Skeletal muscle cell (primary cell): Measurements from ENCODE around the gene TRIM2.

Experiments
- DNase-seq: peaks from one replicate; pipeline ENCODE4 v3.0.0-alpha.2; 2010; ENCODE audit warnings: low read depth
- H3K4me3 ChIP-seq: 2 replicates; pipeline ENCODE4 v1.5.1; 2011; ENCODE audit warnings: low read depth, mild to moderate bottlenecking, control low read depth, low read length, moderate library complexity

The TRIM2 gene

DNA sequence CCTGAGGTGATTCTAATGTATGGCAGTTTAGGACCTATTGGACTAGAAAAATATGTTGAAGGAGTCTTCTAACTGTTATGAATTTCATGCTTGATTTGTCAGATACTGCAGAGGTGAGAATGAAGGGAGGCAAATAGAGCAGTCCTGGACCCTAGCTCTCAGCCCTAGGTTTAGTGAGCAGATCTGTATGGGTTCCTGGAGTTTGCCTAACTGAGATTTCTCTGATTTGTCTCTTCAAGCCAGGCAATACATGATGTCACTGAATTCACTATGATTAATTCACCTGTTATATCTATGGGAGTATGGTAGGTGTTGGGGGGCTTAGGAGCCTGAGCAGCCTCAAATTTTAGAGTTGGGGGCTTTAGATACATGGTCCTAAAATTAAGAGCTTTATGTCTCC lies 142.9 kb downstream of the TRIM2 start:
- DNase-seq: no peak
- no peak overlapping the region for H3K4me3 ChIP-seq

GRCh38 chr4:153348006-153348405 lies 143.8 kb downstream of the TRIM2 start:
- no peak overlapping the region for H3K4me3 ChIP-seq
- no peak for DNase-seq

- no peak overlapping the region for H3K4me3 ChIP-seq
- no peak for DNase-seq
These were observed 145.1 kb downstream of the TRIM2 start for GRCh38 chr4:153349206-153349805.

DNA sequence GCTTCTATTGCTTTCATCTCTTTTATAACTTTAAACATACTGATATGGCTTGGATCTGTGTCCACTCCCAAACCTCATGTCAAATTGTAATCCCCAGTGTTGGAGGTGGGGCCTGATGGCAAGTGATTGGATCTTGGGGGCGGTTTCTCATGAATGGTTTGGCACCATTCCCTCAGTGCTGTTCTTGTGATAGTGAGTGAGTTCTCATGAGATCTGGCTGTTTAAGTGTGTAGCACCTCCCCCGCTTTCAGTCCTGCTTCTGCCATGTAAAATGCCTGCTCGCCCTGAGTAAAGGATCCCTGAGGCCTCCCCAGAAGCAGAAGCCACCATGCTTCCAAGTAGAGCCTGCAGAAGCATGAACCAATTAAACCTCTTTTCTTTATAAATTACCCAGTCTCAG lies 157.9 kb downstream of the TRIM2 start:
- no peak for DNase-seq
- H3K4me3 ChIP-seq: no peak overlapping the region

DNA sequence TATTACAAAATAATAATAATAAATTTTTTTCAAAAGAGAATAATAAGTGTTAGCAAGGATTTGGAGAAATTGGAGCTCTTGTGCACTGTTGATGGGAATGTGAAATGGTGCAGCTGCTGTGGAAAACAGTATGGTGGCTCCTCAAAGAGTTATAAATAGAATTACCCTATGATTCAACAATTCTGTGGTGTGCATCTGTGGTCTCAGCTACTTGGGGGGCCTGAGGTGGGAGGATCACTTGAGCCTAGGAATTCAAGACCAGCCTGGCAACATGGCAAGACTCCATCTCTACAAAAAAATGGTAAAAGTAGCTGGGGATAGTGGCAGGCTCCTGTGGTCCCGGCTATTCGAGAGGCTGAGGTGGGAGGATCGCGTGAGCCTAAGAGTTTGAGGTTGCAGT lies 159.8 kb downstream of the TRIM2 start:
- DNase-seq: no peak
- H3K4me3 ChIP-seq: no peak overlapping the region

GRCh38 chr4:153365003-153365402 lies 160.8 kb downstream of the TRIM2 start:
- H3K4me3 ChIP-seq: no peak overlapping the region
- no peak for DNase-seq

DNA sequence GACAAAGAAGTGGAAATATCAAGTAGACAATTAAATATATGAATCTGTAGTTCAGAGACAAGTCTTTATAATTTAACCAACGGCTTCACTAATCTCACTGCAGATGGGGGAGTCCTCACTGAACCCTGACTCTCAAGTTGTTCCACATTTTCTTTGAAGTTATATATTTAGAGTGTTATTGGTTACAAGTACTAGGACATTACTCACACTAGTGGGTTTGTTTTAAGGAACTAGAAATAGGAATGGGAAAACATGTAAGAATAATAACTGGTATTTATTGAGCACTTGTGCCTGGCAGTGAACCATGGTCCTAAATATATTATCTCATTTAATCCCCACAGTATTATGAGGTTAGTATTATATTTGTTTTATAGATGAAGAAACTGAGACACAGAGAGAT lies 162.2 kb downstream of the TRIM2 start:
- no peak overlapping the region for H3K4me3 ChIP-seq
- no peak for DNase-seq

DNA sequence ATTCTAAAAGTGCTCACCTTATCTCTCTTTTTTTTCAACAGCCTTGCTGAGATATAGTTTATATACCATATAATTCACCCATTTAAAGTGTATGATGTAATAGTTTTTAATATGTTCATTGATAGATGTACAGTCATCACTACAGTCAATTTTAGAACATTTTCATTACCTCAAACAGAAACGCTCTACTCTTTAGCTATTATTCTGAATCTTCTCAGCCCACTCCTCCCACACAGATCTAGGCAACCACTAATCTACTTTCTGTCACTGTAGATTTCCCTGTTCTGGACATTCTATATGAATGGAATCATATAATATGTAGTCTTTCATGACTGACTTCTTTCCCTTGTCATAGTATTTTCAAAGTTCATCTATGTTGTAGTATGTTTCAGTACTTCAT lies 162.8 kb downstream of the TRIM2 start:
- DNase-seq: no peak
- H3K4me3 ChIP-seq: no peak overlapping the region

DNA sequence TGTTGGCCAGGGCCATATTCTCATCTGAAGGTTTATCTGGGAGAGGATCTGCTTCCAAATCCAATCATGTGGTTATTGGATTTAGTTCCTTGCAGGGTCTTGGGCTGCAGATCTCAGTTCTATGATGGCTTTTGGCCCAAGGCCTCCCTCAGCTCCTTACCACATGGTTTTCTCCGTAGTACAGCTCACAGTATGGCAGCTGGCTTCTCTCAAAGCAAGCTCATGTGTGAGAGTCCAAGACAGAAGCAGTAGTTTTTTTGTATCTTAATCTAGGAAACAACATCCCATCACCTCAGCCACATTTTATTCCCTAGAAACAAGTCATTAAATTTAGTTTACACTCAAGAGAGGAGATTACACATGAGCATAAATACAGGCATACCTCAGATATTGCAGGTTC lies 164.8 kb downstream of the TRIM2 start:
- no peak for DNase-seq
- H3K4me3 ChIP-seq: no peak overlapping the region

DNA sequence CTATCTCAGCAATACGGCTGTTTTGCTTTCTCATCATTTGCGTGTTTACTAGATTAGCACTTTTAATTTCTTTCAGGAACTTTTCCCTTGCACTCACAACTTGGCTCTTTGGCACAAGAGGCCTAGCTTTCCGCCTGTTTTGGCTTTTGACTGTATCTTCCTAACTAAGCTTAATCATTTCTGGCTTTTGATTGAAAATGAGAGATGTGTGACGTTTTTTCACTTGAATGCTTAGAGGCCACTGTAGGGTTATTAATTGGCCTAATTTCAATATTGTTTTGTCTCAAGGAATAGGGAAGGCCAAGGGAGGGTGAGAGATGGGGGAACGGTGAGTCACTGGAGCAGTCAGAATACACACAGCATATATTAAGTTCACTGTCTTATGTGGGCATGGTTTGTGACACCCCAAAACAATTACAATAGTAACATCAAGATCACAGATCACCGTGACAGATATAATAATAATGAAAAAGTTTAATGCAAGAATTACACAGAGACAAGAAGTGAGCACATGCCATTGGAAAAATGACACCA lies 167.5 kb downstream of the TRIM2 start:
- no peak for DNase-seq
- no peak overlapping the region for H3K4me3 ChIP-seq

- no peak overlapping the region for H3K4me3 ChIP-seq
- DNase-seq: no peak
These were observed 168.8 kb downstream of the TRIM2 start for GRCh38 chr4:153372967-153373562.

DNA sequence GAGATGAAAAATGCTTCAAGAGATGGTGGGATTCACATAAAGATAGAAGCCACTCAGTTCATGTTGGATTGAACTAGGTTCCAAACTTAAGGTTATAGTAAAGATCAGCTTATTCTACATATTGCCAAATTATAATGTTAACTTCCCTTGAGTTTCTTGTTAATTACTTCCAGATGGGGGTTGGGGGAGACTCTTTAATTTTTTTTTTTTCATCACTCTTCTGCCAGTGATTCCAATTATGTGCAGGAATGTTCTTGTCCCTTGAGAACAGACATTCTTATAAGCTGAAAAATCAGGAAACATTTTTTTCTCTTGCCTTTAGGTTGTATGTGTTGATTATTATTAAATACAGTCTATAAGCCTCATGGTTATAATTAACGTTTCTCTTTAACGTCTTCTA lies 170.2 kb downstream of the TRIM2 start:
- H3K4me3 ChIP-seq: no peak overlapping the region
- DNase-seq: no peak

- no peak overlapping the region for H3K4me3 ChIP-seq
- no peak for DNase-seq
These were observed 171.1 kb downstream of the TRIM2 start for GRCh38 chr4:153375303-153375702.

GRCh38 chr4:153383131-153383530 lies 178.9 kb downstream of the TRIM2 start:
- no peak for DNase-seq
- H3K4me3 ChIP-seq: no peak overlapping the region

DNA sequence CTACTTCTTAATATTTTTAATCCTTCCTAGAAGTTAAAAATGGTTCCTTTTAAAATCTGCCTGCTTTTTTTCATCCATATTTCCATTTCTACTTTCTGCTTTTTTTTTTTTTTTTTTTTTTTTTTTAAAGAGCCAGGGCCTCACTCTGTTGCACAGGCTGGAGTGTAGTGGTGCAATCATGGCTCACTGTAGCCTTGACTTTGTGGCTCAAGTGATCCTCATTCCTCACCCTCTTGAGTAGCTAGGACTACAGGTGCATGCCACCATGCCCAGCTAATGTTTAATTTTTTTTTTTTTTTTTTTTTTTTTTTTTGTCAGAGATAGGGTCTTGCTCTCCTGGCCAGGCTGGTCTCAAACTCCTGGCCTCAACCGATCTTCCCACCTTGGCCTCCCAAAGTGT lies 179.9 kb downstream of the TRIM2 start:
- no peak for DNase-seq
- no peak overlapping the region for H3K4me3 ChIP-seq

DNA sequence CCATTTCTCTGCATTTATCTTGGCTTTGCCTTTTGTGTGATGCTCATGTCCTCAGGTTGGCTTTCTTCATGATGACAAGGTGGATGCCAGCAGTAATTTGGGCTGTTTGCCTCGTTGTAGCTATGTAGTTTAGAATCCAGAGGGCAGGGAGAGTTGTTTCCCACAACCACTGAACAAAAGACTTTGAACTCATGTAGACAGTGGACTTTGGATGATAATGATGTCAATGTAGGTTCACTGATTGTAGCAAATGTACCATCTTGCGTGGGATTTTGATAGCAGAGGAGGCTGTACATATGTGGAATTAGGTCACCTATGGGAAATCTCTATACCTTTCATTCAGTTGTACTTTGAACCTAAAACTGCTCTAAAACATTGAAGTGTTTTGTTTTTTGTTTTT lies 181.5 kb downstream of the TRIM2 start:
- H3K4me3 ChIP-seq: no peak overlapping the region
- no peak for DNase-seq

- no peak for DNase-seq
- no peak overlapping the region for H3K4me3 ChIP-seq
These were observed 183.7 kb downstream of the TRIM2 start for GRCh38 chr4:153387981-153388380.
